NCI-H2107 (cell line): ENCODE measurements around the gene PCNA.

Experiments
- DNase-seq: peaks from one replicate; lab custom pipeline; 2025; lab: John Stamatoyannopoulos, UW

The PCNA gene

GRCh38 chr20:5065166-5065878 is 54.4 kb downstream of the PCNA start:
- DNase-seq = no peak
